Measurements from ENCODE around the gene IL18. TPM values are rescaled to one million over a fixed set of nuclear protein-coding genes. Genes with fewer than 3 reads are reported as not detected.

The IL18 gene
- total RNA-seq, 1 experiment from 2014 or later: 0.31 TPM

DNA sequence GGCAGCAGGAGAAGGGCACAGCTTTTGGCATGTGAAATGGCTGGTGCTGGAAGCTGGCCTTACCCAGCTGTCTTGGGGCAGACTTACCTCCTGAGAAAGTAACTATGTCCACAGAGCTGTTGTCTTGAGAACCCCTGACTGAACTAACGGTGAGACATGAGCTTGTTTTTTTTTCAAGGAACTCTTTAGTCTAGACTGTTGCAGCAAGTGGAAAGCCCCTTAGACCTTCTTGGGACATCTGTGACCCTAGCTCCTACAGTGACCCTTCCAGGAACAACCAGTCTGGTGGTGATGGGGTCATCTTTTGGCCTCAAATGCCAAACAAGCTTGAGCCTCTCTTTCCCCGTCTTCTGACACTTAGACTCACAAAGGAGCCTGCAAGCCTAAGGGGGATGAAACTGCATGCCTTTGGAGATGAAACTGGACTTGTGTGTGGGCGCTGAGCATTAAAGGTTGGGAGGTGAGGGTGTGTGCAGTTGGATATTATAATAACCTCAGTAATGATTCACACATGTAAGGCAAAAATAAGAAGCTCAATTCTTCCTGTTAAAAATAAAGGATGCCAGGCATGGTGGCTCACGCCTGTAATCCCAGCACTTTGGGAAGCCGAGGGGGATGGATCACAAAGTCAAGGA is 41.8 kb downstream of the IL18 start:
- Histone ChIP-seq H3K23me2 (ENCODE audit: insufficient read length, low read depth, low read length, poor library complexity, severe bottlenecking) (no peaks in the 10 kb centered on the region), H3K56ac (ENCODE audit: insufficient read length, low read depth, low read length) (no peak overlapping the region), H3K27ac (ENCODE audit: insufficient read length, low read depth, low read length) (no peak overlapping the region), H3K79me2 (ENCODE audit: insufficient read depth, low read length) (no peaks in the 10 kb centered on the region), H3K4ac (ENCODE audit: low read depth, low read length) (no peak overlapping the region), H3K23ac (ENCODE audit: insufficient read length, low read depth, low read length) (no peak overlapping the region), H3K4me2 (ENCODE audit: insufficient read depth, insufficient read length, low read length) (no peak overlapping the region), H4K5ac (ENCODE audit: insufficient read length, low read depth, low read length) (no peak overlapping the region), H2BK12ac (ENCODE audit: insufficient read length, low read depth, low read length) (no peak overlapping the region), H3K9me3 (ENCODE audit: control insufficient read depth, low read depth, low read length) (no peaks in the 10 kb centered on the region), H4K91ac (ENCODE audit: insufficient read length, low read depth, low read length) (no peak overlapping the region), H2BK5ac (ENCODE audit: insufficient read length, low read length) (no peak overlapping the region), H2BK15ac (ENCODE audit: low read depth, low read length) (no peak overlapping the region), H3K18ac (ENCODE audit: insufficient read length, low read depth, low read length) (no peak overlapping the region), H3K27me3 (ENCODE audit: insufficient read depth, low read length) (no peaks in the 10 kb centered on the region), H3K4me1 (ENCODE audit: insufficient read depth, low read length) (no peaks in the 10 kb centered on the region), H2AK5ac (ENCODE audit: insufficient read length, low read length) (no peak overlapping the region), H2AFZ (ENCODE audit: low read length) (no peak overlapping the region), H4K20me1 (ENCODE audit: control insufficient read depth, insufficient read depth, insufficient read length) (no peaks in the 10 kb centered on the region), H2BK120ac (ENCODE audit: low read depth, low read length, poor library complexity, severe bottlenecking) (no peak overlapping the region), H3K14ac (ENCODE audit: insufficient read depth, low read length) (no peak overlapping the region), H3T11ph (ENCODE audit: low read length) (no peak overlapping the region), H3K9ac (ENCODE audit: extremely low read depth, insufficient read length, low read length) (no peak overlapping the region), H3K79me1 (ENCODE audit: insufficient read depth, low read depth, low read length, poor library complexity, severe bottlenecking) (no peaks in the 10 kb centered on the region), H4K8ac (replicated peaks; ENCODE audit: insufficient read length, low read depth, low read length) (no peak overlapping the region), H2BK20ac (ENCODE audit: low read depth, low read length, poor library complexity, severe bottlenecking) (no peak overlapping the region)
- Mint-ChIP-seq H3K4me1 (no peaks in the 10 kb centered on the region), H3K9me3 (peaks cover 0 to 3% of the 10 kb centered on the region in 2 experiments; a peak in 2 of 5 replicates), H3K36me3 (ENCODE audit: insufficient read depth in 1 of 3, low read depth in 3 of 3) (no peaks in the 10 kb centered on the region), H3K27ac (no peak overlapping the region; a peak in 1 of 7 replicates), H3K4me3 (no peak overlapping the region), H3K27me3 (ENCODE audit: low read depth) (no peaks in the 10 kb centered on the region)
- no peak for TF ChIP-seq CTCF (conservative IDR thresholded peaks at IDR 0.05)
- WGBS (ENCODE audit: extremely low coverage, insufficient read length, low lambda C conversion rate): no CpG with 5 or more reads among the region's 5 CpGs
- no peak for DNase-seq

Measured in H9 (cell line).